ENCODE measurements around the gene TMEM100. TPM values are rescaled to one million over a fixed set of nuclear protein-coding genes. Genes with fewer than 3 reads are reported as not detected.
A peak's percentile ranks its signal among the peaks of the same experiment; 100 is the strongest.

TMEM100 gene, protein sequence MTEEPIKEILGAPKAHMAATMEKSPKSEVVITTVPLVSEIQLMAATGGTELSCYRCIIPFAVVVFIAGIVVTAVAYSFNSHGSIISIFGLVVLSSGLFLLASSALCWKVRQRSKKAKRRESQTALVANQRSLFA
- 10 to 100 TPM; 54.0 to 63.7 TPM for total RNA-seq
- 10 to 100 TPM; 22.0 to 40.0 TPM for polyA plus RNA-seq (ENCODE audit: insufficient read length in 2 of 2)
- long read RNA-seq, donor 1, partial matches to known transcripts: 0 of 16 reads
- long read RNA-seq, donor 1, other reads (novel, unspliced or antisense): 13 of 16 reads
- long read RNA-seq, donor 2, partial matches to known transcripts: 0 of 2 reads
- long read RNA-seq, donor 2, other reads (novel, unspliced or antisense): 0 of 2 reads
- long read RNA-seq, donor 3, partial matches to known transcripts: 0 of 2 reads
- long read RNA-seq, donor 3, other reads (novel, unspliced or antisense): 0 of 2 reads
- long read RNA-seq, donor 4, partial matches to known transcripts: 0 of 10 reads
- long read RNA-seq, donor 4, other reads (novel, unspliced or antisense): 6 of 10 reads

DNA sequence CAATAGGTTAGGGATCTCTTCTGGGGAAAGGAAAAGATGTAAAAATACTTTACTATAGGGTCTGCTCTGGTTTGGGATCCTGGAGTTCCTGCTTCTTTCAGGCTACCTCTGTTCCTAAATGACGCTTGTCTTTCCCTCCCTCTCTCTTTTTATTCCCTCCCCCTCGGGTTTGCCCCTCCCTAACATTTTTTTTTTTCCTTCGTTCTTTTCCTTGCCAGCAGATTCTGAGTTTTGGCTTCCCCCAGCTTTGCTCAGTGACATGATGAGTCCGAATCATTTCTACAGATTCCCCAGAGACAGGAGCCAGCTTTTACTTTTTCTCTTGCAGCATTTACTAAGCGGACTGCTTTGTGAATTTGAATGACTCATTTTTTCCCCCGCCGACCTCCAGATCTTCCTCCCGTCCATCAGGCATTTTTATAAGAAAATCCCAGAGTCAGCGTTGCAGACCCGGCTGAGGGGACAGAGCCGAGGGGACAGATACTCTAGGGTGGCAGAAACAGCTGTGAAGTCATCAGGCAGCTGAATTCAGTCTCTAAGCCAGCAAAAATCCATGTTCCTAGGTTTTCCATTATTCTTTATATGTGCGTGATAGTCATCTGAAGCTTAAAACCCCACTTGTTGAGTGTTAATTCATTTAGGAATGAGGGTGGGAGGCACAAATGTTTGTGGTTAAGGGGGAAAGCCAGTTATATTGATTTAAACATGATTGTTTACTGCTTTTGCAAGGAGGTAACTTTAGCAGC lies at the start of gene TMEM100:
TMEM100 (minus strand) TSS at position 123 of the 746 bp plus-strand sequence. CDS start 1,794 bp downstream, outside the sequence.
- 4% methylated on average over 8 of the region's 12 CpGs for WGBS (ENCODE audit: insufficient coverage)

DNA sequence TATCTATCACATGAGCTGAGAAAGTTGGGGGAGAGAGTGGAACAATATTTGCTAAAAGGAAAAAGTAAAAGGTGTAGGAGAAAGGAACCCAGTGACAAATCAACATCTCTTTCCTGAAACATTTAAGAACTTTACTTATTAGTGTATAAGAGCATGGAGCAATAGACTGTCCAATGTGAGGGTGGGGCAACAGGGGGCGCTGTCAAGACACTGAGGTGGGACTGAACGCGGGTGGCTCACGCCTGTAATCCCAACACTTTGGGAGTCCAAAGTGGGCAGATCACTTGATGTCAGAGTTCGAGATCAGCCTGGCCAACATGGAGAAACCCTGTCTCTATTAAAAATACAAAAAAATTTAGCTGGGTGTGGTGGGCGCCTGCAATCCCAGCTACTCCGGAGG lies 49.4 kb upstream of the TMEM100 start:
- peaks cover 8% of the 10 kb centered on the region for H3K4me1 ChIP-seq (ENCODE audit: control insufficient read depth, insufficient read depth, low read length)
- H3K27me3 ChIP-seq (ENCODE audit: control insufficient read depth, insufficient read depth, low read length): no peaks in the 10 kb centered on the region
- H3K4me3 ChIP-seq (ENCODE audit: low read depth, low read length): no peak overlapping the region
- whole genome bisulfite sequencing (ENCODE audit: insufficient coverage): 95% methylated on average over 6 of the region's 7 CpGs
- H3K36me3 ChIP-seq (ENCODE audit: control insufficient read depth, insufficient read depth, low read length): peaks cover 20% of the 10 kb centered on the region
- no peak overlapping the region for H3K27ac ChIP-seq (ENCODE audit: low read depth, low read length)
- no peak for DNase-seq (ENCODE audit: low read depth in 4 of 6, low spot score in 6 of 6)
- no peaks in the 10 kb centered on the region for H3K9me3 ChIP-seq (ENCODE audit: control insufficient read depth, insufficient read depth, low read length)

More for the DNA sequence above, at the start of gene TMEM100:
- H3K27me3 ChIP-seq (ENCODE audit: control insufficient read depth, insufficient read depth, low read length): no peaks in the 10 kb centered on the region
- H3K36me3 ChIP-seq (ENCODE audit: control insufficient read depth, insufficient read depth, low read length): no peaks in the 10 kb centered on the region
- H3K27ac ChIP-seq (ENCODE audit: low read depth, low read length): peak within 1 kb of the TSS; percentile 59
- H3K4me3 ChIP-seq (ENCODE audit: low read depth, low read length): peak within 1 kb of the TSS; percentile 49
- no peaks in the 10 kb centered on the region for H3K9me3 ChIP-seq (ENCODE audit: control insufficient read depth, insufficient read depth, low read length)
- H3K4me1 ChIP-seq (ENCODE audit: control insufficient read depth, insufficient read depth, low read length): peaks cover 9% of the 10 kb centered on the region
- DNase-seq (ENCODE audit: low read depth in 4 of 6, low spot score in 6 of 6): peak in 2 of 6 donors; percentile 46 to 73

DNA sequence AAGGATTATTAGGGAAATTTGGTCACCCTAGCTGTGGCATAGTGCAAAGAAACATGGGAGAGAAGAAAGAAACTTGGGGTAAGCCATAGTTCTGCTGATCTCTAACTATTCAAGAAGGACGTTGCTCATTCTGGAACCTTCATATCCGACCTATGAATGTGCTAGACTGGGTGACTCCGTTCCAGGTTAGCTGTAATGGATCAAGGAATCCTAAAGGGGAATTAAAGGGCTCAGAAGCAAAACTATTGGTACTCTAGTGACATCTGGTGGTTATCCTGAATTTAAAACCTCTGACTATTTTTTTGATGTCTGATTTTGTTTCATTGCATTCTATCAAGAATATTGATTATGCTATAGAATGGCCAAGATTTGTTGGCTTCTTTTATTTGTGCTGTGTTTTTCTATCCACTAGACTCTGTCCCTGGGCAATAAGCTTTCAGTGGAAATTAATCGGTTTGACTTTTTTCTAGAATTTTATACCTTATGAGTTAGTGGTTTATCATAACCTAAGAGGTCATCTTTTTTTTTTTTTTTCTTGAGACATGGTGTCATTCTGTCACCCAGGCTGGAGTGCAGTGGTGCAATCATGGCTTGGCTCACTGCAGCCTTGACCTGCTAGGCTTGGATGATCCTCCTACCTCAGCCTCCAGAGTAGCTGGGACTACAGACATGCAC lies 47.7 kb upstream of the TMEM100 start:
- Histone ChIP-seq H3K27me3 (ENCODE audit: control insufficient read depth, insufficient read depth, low read length) (no peaks in the 10 kb centered on the region), H3K4me3 (ENCODE audit: low read depth, low read length) (no peak overlapping the region), H3K36me3 (ENCODE audit: control insufficient read depth, insufficient read depth, low read length) (peaks cover 14% of the 10 kb centered on the region), H3K27ac (ENCODE audit: low read depth, low read length) (no peak overlapping the region), H3K4me1 (ENCODE audit: control insufficient read depth, insufficient read depth, low read length) (peaks cover 4% of the 10 kb centered on the region), H3K9me3 (ENCODE audit: control insufficient read depth, insufficient read depth, low read length) (no peaks in the 10 kb centered on the region)
- WGBS (ENCODE audit: insufficient coverage): no CpG with 5 or more reads among the region's 4 CpGs
- DNase-seq (ENCODE audit: low read depth in 4 of 6, low spot score in 6 of 6): peak in 5 of 6 donors; percentile 43 to 89 (median 47)

DNA sequence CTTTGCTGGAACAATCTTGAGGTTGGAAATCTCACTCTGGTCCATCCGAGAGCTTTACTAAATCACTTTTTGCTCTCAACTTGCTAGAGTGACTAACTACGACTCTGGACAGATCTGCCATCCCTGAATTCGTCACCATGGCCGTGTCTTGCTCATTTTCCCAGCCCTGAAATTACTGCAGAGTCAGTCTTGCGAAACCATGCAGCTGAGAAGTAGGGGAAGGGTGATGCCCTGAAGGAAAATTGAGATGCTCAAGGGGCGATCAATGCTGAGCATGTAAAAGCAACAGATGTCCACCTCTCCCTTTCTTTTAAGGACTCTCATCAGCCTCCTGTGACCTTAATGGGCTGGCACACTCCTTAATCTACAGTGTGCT lies 46.9 kb upstream of the TMEM100 start:
- H3K4me3 ChIP-seq (ENCODE audit: low read depth, low read length): no peak overlapping the region
- H3K27me3 ChIP-seq (ENCODE audit: control insufficient read depth, insufficient read depth, low read length): no peaks in the 10 kb centered on the region
- no peak for DNase-seq (ENCODE audit: low read depth in 4 of 6, low spot score in 6 of 6)
- peaks cover 14% of the 10 kb centered on the region for H3K36me3 ChIP-seq (ENCODE audit: control insufficient read depth, insufficient read depth, low read length)
- peaks cover under 1% of the 10 kb centered on the region for H3K4me1 ChIP-seq (ENCODE audit: control insufficient read depth, insufficient read depth, low read length)
- no peaks in the 10 kb centered on the region for H3K9me3 ChIP-seq (ENCODE audit: control insufficient read depth, insufficient read depth, low read length)
- WGBS (ENCODE audit: insufficient coverage): 89% methylated on average over 6 of the region's 6 CpGs
- no peak overlapping the region for H3K27ac ChIP-seq (ENCODE audit: low read depth, low read length)

DNA sequence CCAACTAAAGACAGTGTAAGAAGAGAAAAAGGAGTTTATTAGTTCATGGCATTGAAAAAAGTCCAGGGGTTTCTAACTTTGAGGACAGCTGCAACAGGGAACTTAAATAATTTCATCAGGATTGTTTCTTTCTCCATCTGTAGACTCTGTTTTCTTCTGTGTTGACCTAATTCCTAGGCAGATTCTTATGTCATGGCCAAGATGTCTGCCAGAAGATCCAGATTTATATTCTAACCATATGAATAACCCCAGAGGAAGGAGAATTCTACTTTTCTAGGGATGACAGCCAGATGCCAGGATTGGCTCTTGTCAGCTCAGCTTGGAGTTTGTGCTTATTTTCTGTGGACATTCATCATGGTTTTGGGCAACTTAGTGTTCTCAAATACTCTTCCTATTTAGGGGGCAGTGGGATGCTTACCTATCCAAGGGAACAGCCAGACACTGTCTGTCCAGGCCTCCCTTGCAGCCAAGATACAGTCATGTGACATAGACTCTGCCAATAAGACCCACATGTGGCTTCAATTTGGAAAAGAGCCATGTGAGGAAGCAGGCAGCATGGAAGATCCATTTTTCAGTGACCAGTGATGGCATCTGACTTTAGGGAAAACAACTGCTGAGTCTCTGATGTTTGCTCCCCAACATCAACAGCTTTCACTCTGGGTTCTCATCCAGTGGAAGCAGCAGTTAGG lies 46.4 kb upstream of the TMEM100 start:
- no peak for DNase-seq (ENCODE audit: low read depth in 4 of 6, low spot score in 6 of 6)
- Histone ChIP-seq H3K9me3 (ENCODE audit: control insufficient read depth, insufficient read depth, low read length) (no peaks in the 10 kb centered on the region), H3K27ac (ENCODE audit: low read depth, low read length) (no peak overlapping the region), H3K36me3 (ENCODE audit: control insufficient read depth, insufficient read depth, low read length) (peaks cover 13% of the 10 kb centered on the region), H3K27me3 (ENCODE audit: control insufficient read depth, insufficient read depth, low read length) (no peaks in the 10 kb centered on the region), H3K4me3 (ENCODE audit: low read depth, low read length) (no peak overlapping the region), H3K4me1 (ENCODE audit: control insufficient read depth, insufficient read depth, low read length) (no peaks in the 10 kb centered on the region)

DNA sequence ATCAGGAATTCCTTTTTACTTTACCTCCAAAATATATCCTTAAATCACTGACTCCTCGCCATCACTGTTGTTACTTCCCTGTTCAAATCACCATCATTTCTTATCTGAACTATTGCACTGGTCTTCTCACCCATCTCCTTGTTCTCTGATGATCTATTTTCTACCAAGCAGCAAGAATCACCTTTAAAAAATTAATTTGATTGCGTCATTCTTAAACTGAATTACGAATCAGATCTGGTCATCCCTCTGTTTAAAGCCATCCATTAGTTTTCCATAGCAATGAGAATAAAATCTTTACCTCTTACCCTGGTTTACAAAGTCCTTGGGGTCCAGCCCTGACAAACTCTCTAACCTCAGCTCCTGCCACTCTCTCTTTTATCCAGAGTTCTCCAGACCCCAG lies 42.8 kb upstream of the TMEM100 start:
- H3K27me3 ChIP-seq (ENCODE audit: control insufficient read depth, insufficient read depth, low read length): no peaks in the 10 kb centered on the region
- no peaks in the 10 kb centered on the region for H3K36me3 ChIP-seq (ENCODE audit: control insufficient read depth, insufficient read depth, low read length)
- DNase-seq (ENCODE audit: low read depth in 4 of 6, low spot score in 6 of 6): no peak
- no peaks in the 10 kb centered on the region for H3K4me1 ChIP-seq (ENCODE audit: control insufficient read depth, insufficient read depth, low read length)
- H3K27ac ChIP-seq (ENCODE audit: low read depth, low read length): no peak overlapping the region
- 97% methylated on average over 3 of the region's 3 CpGs for WGBS (ENCODE audit: insufficient coverage)
- no peaks in the 10 kb centered on the region for H3K9me3 ChIP-seq (ENCODE audit: control insufficient read depth, insufficient read depth, low read length)
- H3K4me3 ChIP-seq (ENCODE audit: low read depth, low read length): no peak overlapping the region

DNA sequence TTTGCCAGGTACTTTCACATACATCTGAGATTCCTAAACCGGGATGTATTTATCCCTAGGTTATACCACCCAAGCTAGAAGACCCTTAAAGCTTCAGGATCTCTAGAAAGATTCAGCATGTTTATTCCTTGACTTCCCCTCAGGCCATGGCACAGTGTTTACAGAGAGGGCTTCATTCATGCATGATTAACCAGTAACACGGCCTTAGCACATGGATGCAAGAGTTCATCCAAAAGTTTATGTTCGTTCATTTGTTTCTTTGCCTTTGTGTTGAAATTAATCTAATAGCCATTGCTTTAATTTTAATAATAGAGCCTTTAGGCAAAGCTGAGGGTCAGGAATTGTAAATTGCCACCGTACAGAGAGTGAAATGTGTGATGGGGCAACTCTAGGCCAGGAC lies 41.9 kb upstream of the TMEM100 start:
- no peaks in the 10 kb centered on the region for H3K9me3 ChIP-seq (ENCODE audit: control insufficient read depth, insufficient read depth, low read length)
- no peaks in the 10 kb centered on the region for H3K4me1 ChIP-seq (ENCODE audit: control insufficient read depth, insufficient read depth, low read length)
- no peak for DNase-seq (ENCODE audit: low read depth in 4 of 6, low spot score in 6 of 6)
- H3K36me3 ChIP-seq (ENCODE audit: control insufficient read depth, insufficient read depth, low read length): no peaks in the 10 kb centered on the region
- no CpG with 5 or more reads among the region's 4 CpGs for WGBS (ENCODE audit: insufficient coverage)
- no peak overlapping the region for H3K4me3 ChIP-seq (ENCODE audit: low read depth, low read length)
- H3K27me3 ChIP-seq (ENCODE audit: control insufficient read depth, insufficient read depth, low read length): no peaks in the 10 kb centered on the region
- no peak overlapping the region for H3K27ac ChIP-seq (ENCODE audit: low read depth, low read length)

DNA sequence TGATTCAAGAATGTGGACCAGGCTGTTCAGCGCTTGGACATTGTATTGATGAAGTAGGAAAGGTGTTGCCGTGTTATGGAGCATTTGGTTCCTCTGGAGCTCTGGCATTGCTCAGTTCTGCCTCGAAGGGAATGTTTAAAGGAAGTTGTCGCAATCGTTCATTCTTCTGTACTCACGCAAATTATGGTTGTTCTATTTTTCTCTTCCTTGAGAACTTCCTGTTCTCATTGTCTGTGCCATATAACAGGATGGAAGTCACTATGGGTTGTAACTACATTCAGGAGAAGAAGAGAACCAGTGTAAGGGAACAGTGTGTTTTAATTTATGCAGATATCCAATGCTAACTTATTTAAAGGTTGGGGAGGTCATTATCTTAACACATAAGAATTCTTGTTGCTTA lies 41.2 kb upstream of the TMEM100 start:
- Histone ChIP-seq H3K27ac (ENCODE audit: low read depth, low read length) (no peak overlapping the region), H3K4me1 (ENCODE audit: control insufficient read depth, insufficient read depth, low read length) (no peaks in the 10 kb centered on the region), H3K4me3 (ENCODE audit: low read depth, low read length) (no peak overlapping the region), H3K9me3 (ENCODE audit: control insufficient read depth, insufficient read depth, low read length) (no peaks in the 10 kb centered on the region), H3K36me3 (ENCODE audit: control insufficient read depth, insufficient read depth, low read length) (no peaks in the 10 kb centered on the region), H3K27me3 (ENCODE audit: control insufficient read depth, insufficient read depth, low read length) (no peaks in the 10 kb centered on the region)
- 88% methylated on average over 5 of the region's 6 CpGs for WGBS (ENCODE audit: insufficient coverage)
- DNase-seq (ENCODE audit: low read depth in 4 of 6, low spot score in 6 of 6): no peak
